Coronary artery (tissue), 2 donors: ENCODE data around the gene DLST.

Source experiments
- DNase-seq: peaks from one replicate; pipeline ENCODE4 v3.0.0-alpha.2; 2017; ENCODE audit warnings: low spot score
- H3K27ac ChIP-seq, 2 donors: fragments of 200-600 bp; sonication (generic); one replicate each; pipeline ENCODE4 v1.5.1; 2016 to 2019
- H3K4me3 ChIP-seq: fragments of 200-600 bp; sonication (generic); 2 replicates; pipeline ENCODE4 v1.5.1; 2016; ENCODE audit warnings: mild to moderate bottlenecking, moderate library complexity
- TF ChIP-seq, protein P1 (sequence below): fragments of 200-600 bp; sonication (generic); IDR thresholded peaks from one replicate; pipeline ENCODE4 v1.5.1; 2019; ENCODE audit warnings: antibody characterized with exemption

Gene DLST

GRCh38 chr14:74938531-74939495 lies 57.1 kb downstream of the DLST start:
- H3K27ac ChIP-seq: peak overlapping the region; percentile 76 to 94
- DNase-seq: no peak
- TF ChIP-seq, protein P1, sequence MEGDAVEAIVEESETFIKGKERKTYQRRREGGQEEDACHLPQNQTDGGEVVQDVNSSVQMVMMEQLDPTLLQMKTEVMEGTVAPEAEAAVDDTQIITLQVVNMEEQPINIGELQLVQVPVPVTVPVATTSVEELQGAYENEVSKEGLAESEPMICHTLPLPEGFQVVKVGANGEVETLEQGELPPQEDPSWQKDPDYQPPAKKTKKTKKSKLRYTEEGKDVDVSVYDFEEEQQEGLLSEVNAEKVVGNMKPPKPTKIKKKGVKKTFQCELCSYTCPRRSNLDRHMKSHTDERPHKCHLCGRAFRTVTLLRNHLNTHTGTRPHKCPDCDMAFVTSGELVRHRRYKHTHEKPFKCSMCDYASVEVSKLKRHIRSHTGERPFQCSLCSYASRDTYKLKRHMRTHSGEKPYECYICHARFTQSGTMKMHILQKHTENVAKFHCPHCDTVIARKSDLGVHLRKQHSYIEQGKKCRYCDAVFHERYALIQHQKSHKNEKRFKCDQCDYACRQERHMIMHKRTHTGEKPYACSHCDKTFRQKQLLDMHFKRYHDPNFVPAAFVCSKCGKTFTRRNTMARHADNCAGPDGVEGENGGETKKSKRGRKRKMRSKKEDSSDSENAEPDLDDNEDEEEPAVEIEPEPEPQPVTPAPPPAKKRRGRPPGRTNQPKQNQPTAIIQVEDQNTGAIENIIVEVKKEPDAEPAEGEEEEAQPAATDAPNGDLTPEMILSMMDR: no peak
- no peak overlapping the region for H3K4me3 ChIP-seq

DNA sequence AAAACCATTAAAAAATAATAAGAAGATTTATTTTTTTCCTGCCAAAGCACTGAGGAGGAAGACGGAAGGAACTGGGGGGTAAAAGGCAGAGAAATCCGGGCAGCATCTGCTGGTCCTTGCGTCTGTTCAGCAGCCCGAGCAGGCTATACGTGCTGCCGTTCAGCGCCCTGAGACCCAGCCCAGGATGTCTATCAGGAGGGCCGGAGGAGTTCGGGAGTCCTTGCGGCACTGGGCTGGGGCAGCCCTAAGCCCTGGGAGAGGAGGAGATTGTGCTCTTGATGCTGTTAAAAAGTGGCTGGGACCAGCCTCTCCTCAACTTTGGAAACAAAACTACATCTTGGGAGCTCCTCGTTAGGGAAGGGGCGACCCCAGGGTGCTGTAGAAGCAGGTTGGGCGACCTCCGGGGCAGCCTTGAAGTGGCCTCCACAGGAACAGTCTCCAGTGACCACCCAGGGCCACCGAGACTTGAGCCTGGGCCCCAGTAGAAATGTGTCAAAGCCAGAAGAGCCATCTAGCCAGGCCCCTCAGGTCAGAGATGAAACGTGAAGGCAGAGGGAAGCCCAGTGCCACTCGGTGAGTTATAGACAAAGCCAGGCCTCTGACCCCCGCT lies 59.3 kb downstream of the DLST start:
- Histone ChIP-seq H3K27ac (peak overlapping the region; percentile 76 to 94), H3K4me3 (no peak overlapping the region)
- DNase-seq: no peak
- TF ChIP-seq, protein P1: no peak

DNA sequence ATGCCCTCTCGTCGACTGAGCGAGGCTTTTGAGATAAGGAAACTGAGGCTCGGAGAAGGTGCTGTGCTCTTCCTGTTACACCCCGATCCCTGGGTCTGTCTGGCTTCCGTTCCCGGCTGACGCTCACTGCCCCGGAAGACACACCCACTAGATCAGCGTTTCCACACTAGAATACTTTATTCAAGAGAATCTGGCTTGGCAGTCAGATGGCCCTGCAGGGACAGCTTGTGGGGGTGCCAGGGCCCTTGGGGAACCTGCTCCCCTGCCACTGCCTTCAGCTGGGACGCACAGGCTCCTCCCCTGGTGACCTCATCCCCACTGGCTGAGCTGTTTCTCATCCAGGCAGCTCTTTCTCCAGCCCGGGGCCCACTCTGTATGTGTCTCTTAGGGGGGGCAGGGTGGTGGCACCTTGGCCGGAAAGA lies 60.0 kb downstream of the DLST start:
- H3K27ac ChIP-seq: peak overlapping the region; percentile 76 to 94
- DNase-seq: no peak
- H3K4me3 ChIP-seq: peak overlapping the region; percentile 42
- TF ChIP-seq, protein P1: no peak

DNA sequence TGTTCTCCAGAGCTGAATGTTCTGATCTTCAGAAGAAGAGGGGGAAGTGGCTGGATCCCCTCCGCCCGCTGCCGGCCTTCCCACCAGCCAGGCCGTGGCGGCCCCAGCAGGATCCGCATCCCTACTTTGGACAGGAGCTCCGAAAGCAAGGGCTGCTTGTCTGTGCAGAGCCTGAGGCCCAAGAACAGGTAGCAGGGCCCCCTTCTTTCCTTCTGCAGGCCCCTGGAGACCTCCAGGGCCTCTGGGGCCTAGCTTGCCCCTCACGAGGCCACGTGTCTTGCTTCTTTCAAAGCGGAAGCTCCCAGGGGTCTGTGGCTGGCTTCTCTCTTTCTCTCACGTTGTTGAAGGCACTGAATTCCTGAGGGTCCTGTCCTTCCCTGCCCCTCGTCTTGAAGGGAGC lies 60.5 kb downstream of the DLST start:
- Histone ChIP-seq H3K4me3 (peak overlapping the region; percentile 42), H3K27ac (peak overlapping the region; percentile 76 to 94)
- TF ChIP-seq, protein P1: no peak
- no peak for DNase-seq

- no peak for DNase-seq
- Histone ChIP-seq H3K4me3 (peak overlapping the region; percentile 42), H3K27ac (peak overlapping the region; percentile 76 to 94)
- TF ChIP-seq, protein P1: no peak
These were observed 60.9 kb downstream of the DLST start for GRCh38 chr14:74942608-74943007.

GRCh38 chr14:74945261-74945851 lies 63.6 kb downstream of the DLST start:
- H3K4me3 ChIP-seq: no peak overlapping the region
- DNase-seq: no peak
- TF ChIP-seq, protein P1: no peak
- peak overlapping the region in 1 of 2 donors; percentile 77 for H3K27ac ChIP-seq
